OCI-LY3 (cell line): Measurements from ENCODE around the gene BAZ2B.

Experiments used
- H2AFZ ChIP-seq: fragments of 200-600, 300-600 bp; shearing (Covaris generic); 2 replicates; pipeline ENCODE4 v1.6.0; 2014; ENCODE audit warnings: antibody characterized with exemption, low read depth, low read length
- H3K27ac ChIP-seq: fragments of 200-600, 300-600 bp; sonication (generic); 2 replicates; pipeline ENCODE4 v1.5.1; 2014; ENCODE audit warnings: mild to moderate bottlenecking, low read length, moderate library complexity, mixed read lengths
- H3K27me3 ChIP-seq: fragments of 200-600, 300-600 bp; sonication (generic); 2 replicates; pipeline ENCODE4 v1.6.1; 2014; ENCODE audit warnings: low read depth, low read length, mixed read lengths
- H3K36me3 ChIP-seq: fragments of 200-600, 300-600 bp; sonication (generic); replicated peaks from 2 replicates; pipeline ENCODE3; 2014; ENCODE audit warnings: low read depth, low read length, mixed read lengths
- H3K4me1 ChIP-seq: fragments of 300-600, 200-600 bp; sonication (generic); 2 replicates; pipeline ENCODE4 v1.6.1; 2014; ENCODE audit warnings: low read length, mixed read lengths
- H3K4me2 ChIP-seq: fragments of 200-600, 300-600 bp; sonication (generic); 2 replicates; pipeline ENCODE4 v1.6.1; 2014; ENCODE audit warnings: low read length, mixed read lengths
- H3K4me3 ChIP-seq: fragments of 300-600, 200-600 bp; sonication (generic); 2 replicates; pipeline ENCODE4 v1.5.1; 2014; ENCODE audit warnings: antibody characterized with exemption, mild to moderate bottlenecking, low read length, moderate library complexity
- H3K79me2 ChIP-seq: fragments of 300-600, 200-600 bp; shearing (Covaris generic); 2 replicates; pipeline ENCODE4 v1.6.1; 2014; ENCODE audit warnings: mild to moderate bottlenecking, low read length, mixed read lengths
- H3K9ac ChIP-seq: fragments of 300-600, 200-600 bp; shearing (Covaris generic); 2 replicates; pipeline ENCODE4 v1.6.0; 2014; ENCODE audit warnings: mild to moderate bottlenecking, low read length, moderate library complexity
- H3K9me3 ChIP-seq: fragments of 200-600, 300-600 bp; shearing (Covaris generic); 2 replicates; pipeline ENCODE4 v1.6.1; 2014; ENCODE audit warnings: low read length, mixed read lengths; ENCODE audit not compliant: insufficient read depth
- H4K20me1 ChIP-seq: fragments of 200-600, 300-600 bp; sonication (generic); 2 replicates; pipeline ENCODE4 v1.6.1; 2016; ENCODE audit warnings: low read length, mixed read lengths; ENCODE audit not compliant: insufficient read depth
- CTCF ChIP-seq: fragments of 200-600, 300-600 bp; sonication (generic); IDR thresholded peaks from 2 replicates; pipeline ENCODE4 v1.5.1; 2014; ENCODE audit warnings: antibody characterized with exemption, low read length, low read depth
- EZH2phosphoT487 ChIP-seq: fragments of 200-600 bp; shearing (Covaris generic); IDR thresholded peaks from 2 replicates; pipeline ENCODE4 v1.6.1; 2018; ENCODE audit warnings: antibody characterized with exemption, mixed run types, low read depth

The BAZ2B gene

DNA sequence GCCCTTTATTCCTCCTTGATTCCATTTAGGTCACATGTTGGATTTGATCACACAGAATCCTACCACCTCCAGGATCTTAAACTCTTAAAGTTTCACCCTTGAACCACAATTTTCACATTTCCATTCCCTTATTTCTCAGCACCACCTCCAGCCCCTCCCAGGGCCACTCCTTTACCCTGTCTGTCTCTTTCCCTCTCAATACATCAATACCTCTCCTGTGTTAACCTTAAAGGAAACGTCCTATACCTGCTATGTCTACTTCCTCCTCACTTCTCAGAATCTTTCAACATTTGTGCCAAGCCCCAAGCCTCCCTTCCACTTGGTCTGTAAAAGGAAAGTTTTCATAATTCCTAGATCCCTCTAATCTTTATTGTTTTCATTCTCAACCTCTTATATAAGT, 158.8 kb downstream of the BAZ2B start:
- no peaks in the 10 kb centered on the region for H3K79me2 ChIP-seq
- no peaks in the 10 kb centered on the region for H3K27me3 ChIP-seq
- no peaks in the 10 kb centered on the region for H3K9me3 ChIP-seq
- no peak overlapping the region for H3K4me3 ChIP-seq
- no peak overlapping the region for H3K27ac ChIP-seq
- H3K4me1 ChIP-seq: peaks cover 10% of the 10 kb centered on the region
- no peak for TF ChIP-seq EZH2phosphoT487
- no peak for TF ChIP-seq CTCF
- no peak overlapping the region for H3K9ac ChIP-seq
- H3K36me3 ChIP-seq: no peaks in the 10 kb centered on the region
- H3K4me2 ChIP-seq: no peak overlapping the region
- no peak overlapping the region for H2AFZ ChIP-seq
- no peaks in the 10 kb centered on the region for H4K20me1 ChIP-seq

DNA sequence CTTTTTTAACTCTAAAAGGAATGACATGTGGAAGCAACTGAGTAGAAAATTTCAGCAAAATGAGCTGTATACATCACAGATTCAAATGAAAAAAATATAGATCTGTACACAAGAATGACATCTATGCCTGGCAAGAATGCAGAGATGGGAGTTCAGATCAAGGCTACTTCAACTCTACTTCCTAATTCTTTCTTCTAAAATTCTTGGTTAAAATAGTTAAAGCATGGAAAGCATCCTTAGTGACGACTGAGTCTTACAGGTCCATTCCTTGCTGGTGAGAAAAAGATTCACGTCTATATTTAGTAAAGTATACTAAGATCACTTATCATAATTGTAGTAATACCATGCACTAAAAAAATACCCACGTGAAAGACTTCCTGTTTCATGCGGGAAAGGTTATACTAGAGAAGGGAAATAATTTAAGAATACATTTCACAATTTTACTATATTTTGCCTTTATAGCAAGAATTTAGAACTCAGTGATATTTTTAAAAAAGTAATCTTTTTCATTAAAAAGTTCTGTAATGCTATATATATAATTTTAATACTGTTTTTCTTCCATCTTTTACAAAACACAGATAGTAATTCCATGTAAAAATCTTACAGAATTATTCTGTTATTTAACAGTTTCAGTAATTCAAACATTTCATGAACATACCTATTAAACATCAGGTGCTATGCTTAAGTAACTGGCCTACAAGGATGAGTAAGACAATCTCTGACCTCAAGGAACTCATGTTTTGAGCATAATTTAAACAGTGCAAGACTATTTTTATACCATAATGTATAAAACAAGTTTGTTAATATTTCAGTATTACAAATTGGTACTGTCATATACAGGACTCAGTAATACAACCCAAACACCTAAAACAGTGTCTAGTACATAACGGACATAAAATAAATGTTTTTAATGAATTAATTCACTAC, 159.6 kb downstream of the BAZ2B start:
- Histone ChIP-seq H3K4me1 (peaks cover 10% of the 10 kb centered on the region), H3K79me2 (no peaks in the 10 kb centered on the region), H3K36me3 (no peaks in the 10 kb centered on the region), H3K9ac (no peak overlapping the region), H3K4me3 (no peak overlapping the region), H2AFZ (no peak overlapping the region), H3K27me3 (no peaks in the 10 kb centered on the region), H3K9me3 (no peaks in the 10 kb centered on the region), H4K20me1 (no peaks in the 10 kb centered on the region), H3K27ac (no peak overlapping the region), H3K4me2 (peak overlapping the region; percentile 28)
- TF ChIP-seq CTCF: no peak

DNA sequence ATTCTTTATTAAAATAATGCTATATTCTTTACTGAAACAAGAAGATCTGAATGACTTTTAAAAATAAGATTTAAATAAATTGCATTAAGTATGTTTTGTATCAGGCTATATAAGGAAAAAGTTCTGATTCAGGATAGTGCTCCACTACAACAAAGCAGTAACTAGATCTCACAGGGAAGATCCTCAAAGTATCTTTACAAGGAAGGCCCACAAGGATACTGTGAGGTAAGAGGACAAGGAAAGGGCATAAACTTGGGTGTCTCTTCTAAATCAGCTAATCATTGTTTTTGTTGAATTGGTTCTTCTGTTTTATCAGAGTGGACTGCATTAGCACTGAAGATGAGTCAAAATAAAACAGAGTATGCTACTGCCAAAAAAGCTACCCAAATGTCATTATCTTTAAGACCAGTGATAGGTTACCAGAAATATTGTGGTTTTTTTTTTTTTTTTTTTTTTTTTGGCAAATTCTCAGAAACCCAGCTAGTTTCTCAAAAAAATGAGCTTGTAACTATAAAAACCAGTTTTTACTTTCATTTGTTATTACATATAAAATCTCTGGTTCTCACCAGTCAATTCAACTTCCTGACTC, 160.9 kb downstream of the BAZ2B start:
- Histone ChIP-seq H3K36me3 (no peaks in the 10 kb centered on the region), H3K27ac (no peak overlapping the region), H3K4me1 (peaks cover 10% of the 10 kb centered on the region), H4K20me1 (no peaks in the 10 kb centered on the region), H3K27me3 (no peaks in the 10 kb centered on the region), H3K79me2 (no peaks in the 10 kb centered on the region), H3K9ac (no peak overlapping the region), H2AFZ (no peak overlapping the region), H3K9me3 (no peaks in the 10 kb centered on the region), H3K4me3 (no peak overlapping the region), H3K4me2 (no peak overlapping the region)
- TF ChIP-seq CTCF (no peak), EZH2phosphoT487 (no peak)

- Histone ChIP-seq H3K9me3 (no peaks in the 10 kb centered on the region), H2AFZ (no peak overlapping the region), H3K79me2 (no peaks in the 10 kb centered on the region), H3K27ac (no peak overlapping the region), H3K4me1 (peaks cover 10% of the 10 kb centered on the region), H3K36me3 (no peaks in the 10 kb centered on the region), H3K27me3 (no peaks in the 10 kb centered on the region), H3K9ac (no peak overlapping the region), H4K20me1 (no peaks in the 10 kb centered on the region), H3K4me3 (no peak overlapping the region), H3K4me2 (no peak overlapping the region)
- TF ChIP-seq EZH2phosphoT487: no peak
- no peak for TF ChIP-seq CTCF
Observed at GRCh38 chr2:159454185-159454584, 162.2 kb downstream of the BAZ2B start.
